Measurements from ENCODE around the gene BRME1. TPM values are rescaled to one million over a fixed set of nuclear protein-coding genes. Genes with fewer than 3 reads are reported as not detected.
A peak's percentile ranks its signal among the peaks of the same experiment; 100 is the strongest.

The BRME1 gene
- total and polyA plus RNA-seq, 2 of the 13 experiments (the other 11 are each of a cell fraction or from before 2014, with no cell fraction given): 0.74 to 1.5 TPM

- TF ChIP-seq NFYC (CRISPR knock-in tag; IDR thresholded peaks at IDR 0.05) (peak; percentile 98), ZSCAN21 (CRISPR knock-in tag; IDR thresholded peaks at IDR 0.05; ENCODE audit: borderline replicate concordance) (0 out of 2 replicates have a peak, but pooled peaks have one; percentile 42), KLF9 (CRISPR knock-in tag; IDR thresholded peaks at IDR 0.05; ENCODE audit: low read depth) (0 out of 2 replicates have a peak, but pooled peaks have one; percentile 43), CEBPZ (IDR thresholded peaks at IDR 0.05; ENCODE audit: low read length) (peak; percentile 81), TFDP2 (CRISPR knock-in tag; IDR thresholded peaks at IDR 0.05) (peak; percentile 57; the same call in 1 of the 2 replicates), REST (IDR thresholded peaks at IDR 0.05; ENCODE audit: borderline replicate concordance in 1 of 2, low read depth in 1 of 2, low read length in 2 of 2) (no peak), ZNF557 (CRISPR knock-in tag; IDR thresholded peaks at IDR 0.05) (no peak), HNF1B (CRISPR knock-in tag; IDR thresholded peaks at IDR 0.05) (peak; percentile 90), ELF3 (CRISPR knock-in tag; IDR thresholded peaks at IDR 0.05) (peak; percentile 6; the same call in 1 of the 2 replicates), DR1 (CRISPR knock-in tag; IDR thresholded peaks at IDR 0.05) (no peak), ZNF737 (CRISPR knock-in tag; IDR thresholded peaks at IDR 0.05; ENCODE audit: borderline replicate concordance) (no peak), ZBTB21 (CRISPR knock-in tag; IDR thresholded peaks at IDR 0.05) (no peak), ZFP91 (CRISPR knock-in tag; IDR thresholded peaks at IDR 0.05; ENCODE audit: borderline replicate concordance) (peak; percentile 54; the same call in 1 of the 2 replicates), HOXA5 (CRISPR knock-in tag; IDR thresholded peaks at IDR 0.05) (0 out of 2 replicates have a peak, but pooled peaks have one; percentile 36), HNRNPLL (IDR thresholded peaks at IDR 0.05; ENCODE audit: low read depth, low read length, poor library complexity, severe bottlenecking) (peak; percentile 63), ZNF264 (CRISPR knock-in tag; IDR thresholded peaks at IDR 0.05) (no peak)
These were observed 46.4 kb upstream of the BRME1 start, which contains the start of gene DCAF15 (continued) for GRCh38 chr19:13952154-13952930.
